NCI-H748 treated with DMSO at 0.1 percent for 48 hours (cell line): ENCODE measurements around the gene DPYD.
A peak's percentile ranks its signal among the peaks of the same experiment; 100 is the strongest.

Experiments used
- DNase-seq: peaks from one replicate; lab custom pipeline; 2025; lab: John Stamatoyannopoulos, UW

DPYD gene

DNA sequence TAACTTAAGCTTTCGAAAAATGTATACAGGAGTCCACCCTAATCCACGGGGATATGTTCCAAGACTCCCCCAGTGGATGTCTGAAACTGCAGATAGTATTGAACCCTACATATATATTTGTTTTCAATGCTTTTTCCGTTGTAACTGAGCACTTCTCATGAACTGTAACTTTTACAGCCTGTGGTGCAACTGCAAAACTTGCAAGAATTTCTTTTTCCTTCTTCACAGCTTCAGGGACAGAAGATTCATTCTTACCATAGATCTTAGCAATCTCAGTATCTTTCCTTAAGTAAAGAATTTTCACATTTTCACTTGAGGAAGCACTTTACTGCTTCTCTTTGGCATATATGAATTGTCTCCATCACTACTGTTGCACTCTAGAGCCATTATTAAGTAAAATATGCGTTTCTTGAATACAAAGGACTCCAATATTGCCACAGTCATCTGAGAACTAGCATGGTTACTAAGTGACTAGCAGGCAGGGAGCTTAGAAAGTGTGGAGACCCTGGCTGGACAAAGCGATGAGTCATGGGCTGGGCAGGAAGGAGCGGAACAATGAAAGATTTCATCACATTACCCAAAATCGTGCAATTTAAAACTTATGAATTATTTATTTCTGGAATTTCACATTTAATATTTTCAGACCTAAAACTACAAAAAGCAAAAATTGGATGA is 14.1 kb downstream of the DPYD start:
- no peak for DNase-seq

DNA sequence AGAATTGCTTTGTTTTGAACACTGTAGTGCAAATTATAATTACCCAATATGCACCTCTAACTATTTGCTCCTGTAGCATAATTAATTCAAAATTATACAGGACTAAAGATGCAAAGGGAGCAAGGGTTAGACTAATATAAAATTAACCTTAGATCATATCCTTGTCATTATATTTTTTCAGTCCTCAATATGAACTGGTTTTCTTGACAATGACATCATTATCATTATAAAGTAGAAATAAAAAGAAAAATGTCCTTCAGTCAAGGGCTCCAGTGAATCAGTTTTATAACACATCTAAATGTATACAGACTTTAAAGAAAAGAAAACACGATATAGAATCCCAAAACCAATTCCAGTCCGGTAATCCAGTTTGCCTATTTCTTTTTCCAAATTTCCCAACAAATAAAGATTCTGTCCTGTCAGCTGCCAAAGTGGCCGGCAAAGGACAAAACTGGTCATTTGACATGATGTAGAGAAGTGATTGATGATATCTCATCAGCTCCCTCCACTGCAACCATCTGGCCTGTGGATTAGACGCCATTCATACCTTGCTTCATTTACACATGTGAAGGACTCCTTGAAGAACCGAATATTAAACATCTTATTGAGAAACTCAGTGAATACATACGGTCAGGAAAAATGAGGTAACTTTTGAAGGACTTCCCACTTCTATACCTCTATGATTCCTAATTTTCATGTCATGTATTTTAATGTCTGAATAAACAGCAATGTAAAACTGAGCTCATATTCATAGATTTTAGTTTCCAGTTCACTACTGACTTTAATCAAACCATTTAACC is 15.5 kb downstream of the DPYD start:
- DNase-seq, result no peak

DNA sequence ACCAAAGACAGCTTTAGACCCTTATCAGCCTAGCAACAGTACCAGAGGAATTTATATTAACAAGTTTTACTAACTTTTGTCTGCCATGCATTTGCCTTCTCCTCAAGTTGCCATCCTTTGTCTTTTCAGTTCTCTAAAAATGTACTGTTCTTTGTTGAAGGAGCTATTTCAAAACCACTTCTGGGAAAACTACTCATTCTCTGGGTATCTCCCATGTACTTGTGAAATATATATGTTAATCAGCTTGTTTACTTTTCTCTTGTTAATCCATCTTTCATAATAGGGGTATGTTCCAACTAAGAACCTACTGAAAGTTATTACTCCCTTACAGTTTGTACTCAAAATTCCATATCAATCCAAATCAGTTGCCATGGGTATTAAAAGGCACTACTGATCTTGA is 16.3 kb downstream of the DPYD start:
- no peak for DNase-seq

DNA sequence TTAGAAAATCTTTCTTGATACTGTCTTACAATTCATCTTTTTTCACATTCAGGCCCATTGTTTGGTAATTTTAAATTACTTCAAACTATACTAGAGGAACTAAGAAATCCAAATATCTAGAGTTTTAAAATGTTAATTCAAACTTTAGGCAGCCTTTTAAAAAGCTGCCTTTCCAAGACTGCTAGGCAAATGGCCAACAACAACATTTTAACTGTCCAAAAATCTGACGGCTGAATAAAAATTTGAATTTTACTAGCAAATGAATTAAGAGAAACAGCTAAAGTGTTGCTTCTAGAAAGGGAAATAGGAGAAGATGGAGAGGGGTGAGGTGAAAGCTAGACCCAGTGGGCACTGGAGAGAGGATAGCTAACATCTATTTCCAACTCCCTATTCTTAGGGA is 17.2 kb downstream of the DPYD start:
- DNase-seq, result no peak

DNA sequence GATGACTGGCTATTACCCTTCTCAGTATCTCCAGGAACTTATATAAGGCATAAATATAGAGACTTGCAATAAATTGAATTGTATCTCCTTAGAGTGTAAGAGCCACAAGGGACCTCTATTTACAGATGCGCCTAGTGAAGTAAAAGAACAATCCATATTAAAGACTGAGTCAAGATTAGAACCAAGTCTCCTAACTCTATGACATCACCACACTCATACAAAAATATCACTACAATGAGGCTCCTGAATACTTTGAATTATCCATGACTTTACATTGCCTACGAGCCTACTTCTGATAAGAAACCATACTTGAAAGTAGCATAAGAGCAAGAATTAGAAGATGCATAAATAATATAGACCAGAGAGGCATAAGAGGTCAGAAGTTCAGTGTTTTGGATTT is 18.8 kb downstream of the DPYD start:
- no peak for DNase-seq

DNA sequence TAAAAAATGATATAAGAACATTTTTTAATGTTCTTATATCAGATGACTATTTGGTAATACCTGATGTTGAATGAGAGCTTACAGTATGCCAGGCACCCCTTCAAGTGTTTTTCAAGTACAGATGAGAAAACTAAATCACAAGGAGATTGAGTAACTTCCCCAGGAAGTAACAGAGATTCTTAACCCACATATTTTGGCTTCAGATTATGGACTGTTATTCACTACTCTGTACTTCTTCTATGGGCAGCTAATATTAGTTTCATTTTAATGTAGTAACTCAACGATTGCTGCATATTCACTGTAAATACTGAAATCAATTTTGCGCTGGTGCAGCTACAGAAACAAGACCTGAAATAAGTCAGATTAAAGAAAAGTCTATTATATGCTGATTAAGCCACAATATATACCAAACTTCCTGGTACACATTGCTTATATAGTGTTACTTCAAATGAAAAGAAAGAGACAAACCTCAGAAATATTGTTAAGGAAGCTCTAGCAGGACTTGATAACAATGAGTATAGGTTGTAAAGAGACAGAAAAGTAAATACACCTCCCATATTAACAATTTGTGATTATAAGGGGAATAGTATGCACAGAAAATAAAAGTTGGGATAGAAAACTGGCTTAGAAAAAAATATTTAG is 19.7 kb downstream of the DPYD start:
- DNase-seq, result no peak

DNA sequence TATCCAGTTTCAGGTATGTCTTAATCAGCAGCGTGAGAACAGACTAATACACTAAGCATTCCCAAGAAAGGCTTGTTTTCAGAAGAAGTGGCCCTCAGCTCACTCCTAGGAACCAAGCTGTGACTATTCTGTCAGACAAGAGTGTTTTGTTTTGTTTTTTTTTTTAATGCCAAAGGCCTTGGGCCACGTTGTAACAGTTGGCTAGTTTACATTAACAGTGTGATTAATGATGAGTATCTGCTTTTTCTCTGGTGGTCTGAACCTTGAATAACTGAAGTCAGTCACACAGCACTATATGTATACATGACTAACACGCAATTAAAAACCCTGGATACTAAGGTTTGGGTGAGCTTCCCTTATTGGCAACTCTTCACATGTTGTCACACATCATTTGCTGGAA is 21.9 kb downstream of the DPYD start:
- no peak for DNase-seq

DNA sequence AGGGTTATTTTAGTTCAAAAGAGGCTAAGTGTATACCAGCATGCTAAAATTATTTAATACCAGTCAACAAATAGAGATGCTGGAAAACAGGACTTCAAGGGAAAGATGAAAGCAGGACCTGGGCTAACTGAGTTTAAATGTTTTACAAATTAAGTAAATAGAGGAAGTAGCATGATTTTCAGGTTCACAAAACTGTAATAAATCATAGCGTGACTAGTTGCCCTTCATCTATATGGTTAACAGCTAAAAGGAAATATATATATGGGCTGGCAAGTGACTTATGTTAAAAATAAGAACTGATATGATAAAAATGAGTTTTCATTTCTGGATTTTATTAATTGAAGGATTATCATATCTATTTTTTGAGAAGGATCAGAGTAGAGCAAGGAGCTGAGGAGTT is 25.6 kb downstream of the DPYD start:
- DNase-seq, result no peak

DNA sequence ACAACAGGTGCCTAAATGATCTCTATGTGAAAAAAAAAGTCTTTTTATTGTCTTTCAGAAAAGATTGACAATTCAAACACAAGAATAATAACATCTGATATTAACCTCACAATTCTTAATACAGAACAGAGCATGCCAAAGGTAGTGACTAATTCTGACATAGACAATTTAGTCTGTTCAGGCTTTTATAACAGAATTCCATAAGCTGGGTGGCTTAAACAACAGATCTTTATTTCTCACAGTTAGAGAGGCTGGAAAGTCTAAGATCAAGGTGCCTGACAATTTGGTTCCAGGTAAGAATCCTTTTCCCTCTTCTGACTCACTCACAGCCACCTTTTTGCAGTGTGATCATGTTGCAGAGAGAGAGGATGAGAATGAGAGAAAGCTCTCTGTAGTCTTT is 27.0 kb downstream of the DPYD start:
- no peak for DNase-seq

DNA sequence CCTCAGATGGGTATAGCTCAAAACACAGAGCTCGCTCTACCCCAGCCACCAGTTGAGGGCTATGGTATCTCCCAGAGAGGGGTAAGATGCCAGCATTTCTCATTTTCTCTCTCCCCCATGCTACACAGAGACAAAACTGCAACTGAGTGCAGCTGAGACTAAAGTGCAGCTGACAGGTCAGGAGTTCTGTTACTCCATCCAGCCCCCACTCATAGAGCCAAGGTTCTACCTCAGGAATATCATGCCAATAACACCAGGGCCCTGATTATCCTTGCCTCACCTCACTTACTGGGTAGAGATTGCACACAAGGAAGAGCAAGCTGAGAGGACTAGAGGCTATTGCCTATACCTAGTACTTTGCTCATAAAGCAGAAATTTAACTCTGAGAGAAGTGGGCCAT is 34.6 kb downstream of the DPYD start:
- DNase-seq, result no peak

DNA sequence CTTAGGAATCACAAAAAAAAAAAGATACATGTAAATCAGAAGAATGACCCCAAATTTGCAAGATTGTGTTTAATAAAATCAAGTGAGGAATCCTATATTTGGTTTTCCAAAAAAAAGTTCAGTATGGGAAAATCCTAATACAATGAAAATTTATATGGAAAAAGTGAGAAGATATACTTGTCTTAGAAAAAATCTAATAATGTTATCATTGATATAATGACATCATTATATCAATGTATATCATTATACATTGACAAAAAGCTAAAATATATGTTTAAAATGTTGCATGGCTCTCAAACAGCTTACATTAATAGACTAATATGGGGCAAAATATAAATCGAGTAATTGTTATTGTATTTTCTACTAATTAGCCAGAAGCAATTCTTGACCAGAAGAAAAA is 37.0 kb downstream of the DPYD start:
- no peak for DNase-seq

DNA sequence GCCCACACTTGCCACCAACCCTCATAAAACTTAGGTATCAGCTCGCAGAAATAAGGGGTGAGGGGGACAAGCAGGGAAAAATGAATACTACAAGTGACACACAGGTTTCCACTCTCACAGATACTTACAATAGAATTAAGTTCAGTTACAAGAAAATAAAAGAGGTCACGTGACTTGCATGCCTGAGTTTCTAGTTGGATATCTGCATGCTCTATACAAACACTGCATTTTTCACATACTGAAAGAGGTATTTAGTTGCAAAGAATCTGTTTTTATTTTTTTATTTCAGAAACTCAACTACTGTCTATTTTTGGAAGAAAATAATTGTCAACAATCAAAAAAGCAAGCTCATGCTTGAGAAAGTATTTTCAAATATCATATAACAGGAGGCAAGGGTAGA is 43.5 kb downstream of the DPYD start:
- no peak for DNase-seq

DNA sequence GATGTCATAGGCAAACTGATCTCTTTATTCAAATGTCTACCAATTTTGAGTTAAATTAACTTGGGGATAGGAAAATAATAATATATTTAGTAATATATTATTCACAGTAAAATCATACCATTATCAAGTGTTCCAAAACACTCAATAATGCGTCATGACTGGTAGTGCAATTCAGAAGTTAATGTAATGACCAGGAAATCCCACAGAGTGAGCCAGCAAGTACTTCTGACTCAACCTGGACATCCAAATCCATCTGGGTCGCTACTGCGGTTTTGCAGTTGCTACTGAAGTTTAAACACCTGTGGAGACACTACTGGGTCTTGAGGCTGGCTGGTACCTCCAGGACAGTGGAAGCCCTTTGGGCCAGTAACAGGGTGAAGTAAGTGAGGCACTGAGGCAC is 44.8 kb downstream of the DPYD start:
- DNase-seq, result no peak

DNA sequence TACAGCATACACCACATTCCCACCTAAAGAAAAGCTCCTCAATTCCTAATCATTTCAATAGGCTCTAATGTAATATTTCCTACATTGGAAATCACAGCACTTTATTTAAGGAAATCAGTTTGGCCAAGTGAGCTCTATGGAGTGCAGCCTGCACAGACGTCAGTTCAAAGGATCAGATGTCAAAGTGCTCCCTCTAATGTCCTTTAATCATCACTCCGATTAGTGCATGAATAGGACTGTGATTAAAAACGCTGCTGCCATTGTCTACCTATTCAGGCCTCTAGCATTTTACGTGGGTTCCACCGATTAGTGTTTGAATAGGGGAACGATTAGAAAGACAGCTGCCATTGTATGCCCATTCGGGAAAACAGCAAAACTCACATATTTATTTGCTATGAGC is 50.2 kb downstream of the DPYD start:
- DNase-seq, result peak; percentile 89

DNA sequence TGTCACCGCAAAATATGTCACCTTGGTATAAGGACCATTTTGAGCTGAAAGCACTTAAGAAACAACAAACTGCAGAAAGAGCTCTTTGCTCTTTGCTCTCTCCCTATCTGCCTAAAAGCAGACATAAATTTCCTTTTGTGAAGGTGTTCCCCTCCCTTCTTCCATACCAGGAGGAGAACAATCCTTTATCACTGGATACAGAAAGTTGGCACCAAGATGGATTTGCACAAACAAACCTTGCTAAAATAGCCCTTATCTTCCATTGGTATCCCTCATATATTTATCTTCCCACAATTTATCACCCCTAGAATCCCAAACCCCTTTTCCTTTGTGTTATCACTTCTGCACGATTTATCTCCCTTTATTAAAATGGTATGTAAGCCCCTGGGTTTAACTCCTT is 51.4 kb downstream of the DPYD start:
- no peak for DNase-seq

DNA sequence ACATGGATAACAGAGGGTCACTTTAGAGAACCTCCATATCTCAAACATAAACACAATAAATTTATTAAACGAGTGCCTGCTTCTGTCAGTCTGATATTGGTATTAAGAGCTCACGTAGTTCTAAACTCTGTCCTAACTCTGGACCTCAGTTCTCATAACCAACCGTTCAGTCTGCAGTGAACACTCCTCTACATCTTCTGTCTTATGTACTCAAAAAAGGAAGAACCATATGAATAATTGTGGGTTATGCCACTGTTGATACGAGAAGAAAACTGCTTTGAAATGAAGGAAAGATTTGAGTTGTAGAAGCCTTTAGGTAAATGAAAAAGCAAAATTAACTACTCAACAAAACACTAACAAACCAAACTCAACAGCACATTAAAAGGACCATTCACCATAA is 53.7 kb downstream of the DPYD start:
- no peak for DNase-seq

DNA sequence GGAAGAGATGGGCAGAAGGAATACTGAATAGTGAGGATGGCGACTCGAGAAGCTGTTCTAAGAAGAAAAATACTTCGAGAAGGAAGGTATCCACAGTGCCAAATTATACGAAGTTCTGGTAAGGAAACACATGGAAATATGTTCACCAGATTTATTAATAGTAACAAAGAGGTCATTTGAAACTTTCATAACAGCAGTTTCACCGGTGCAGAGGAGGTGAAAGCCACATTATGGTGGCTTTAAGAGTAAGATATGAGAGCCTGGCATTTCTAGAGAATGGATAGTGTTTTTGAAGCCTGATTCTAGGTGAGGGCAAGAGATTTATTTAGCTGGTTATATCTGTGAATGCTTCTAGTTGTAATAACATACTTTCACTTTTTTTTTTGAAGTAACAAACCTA is 56.2 kb downstream of the DPYD start:
- DNase-seq, result no peak

DNA sequence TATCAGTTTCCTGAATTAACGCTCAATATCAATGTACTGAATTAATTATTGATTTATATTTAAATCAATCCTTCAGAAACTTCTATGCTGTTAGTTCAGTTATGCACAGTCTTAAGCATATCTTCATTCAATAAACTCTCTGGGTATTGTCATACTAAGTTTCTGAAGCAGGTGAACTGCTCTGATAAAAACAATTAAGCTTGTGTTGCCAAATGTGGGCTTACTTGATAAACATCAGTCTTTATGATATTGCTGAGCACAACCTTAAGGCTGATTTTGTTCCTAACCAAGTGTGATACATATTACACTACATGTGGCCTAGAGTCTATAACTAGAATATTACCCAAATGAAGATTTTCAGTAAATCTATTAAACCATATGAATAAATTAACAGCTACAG is 67.6 kb downstream of the DPYD start:
- DNase-seq, result no peak

DNA sequence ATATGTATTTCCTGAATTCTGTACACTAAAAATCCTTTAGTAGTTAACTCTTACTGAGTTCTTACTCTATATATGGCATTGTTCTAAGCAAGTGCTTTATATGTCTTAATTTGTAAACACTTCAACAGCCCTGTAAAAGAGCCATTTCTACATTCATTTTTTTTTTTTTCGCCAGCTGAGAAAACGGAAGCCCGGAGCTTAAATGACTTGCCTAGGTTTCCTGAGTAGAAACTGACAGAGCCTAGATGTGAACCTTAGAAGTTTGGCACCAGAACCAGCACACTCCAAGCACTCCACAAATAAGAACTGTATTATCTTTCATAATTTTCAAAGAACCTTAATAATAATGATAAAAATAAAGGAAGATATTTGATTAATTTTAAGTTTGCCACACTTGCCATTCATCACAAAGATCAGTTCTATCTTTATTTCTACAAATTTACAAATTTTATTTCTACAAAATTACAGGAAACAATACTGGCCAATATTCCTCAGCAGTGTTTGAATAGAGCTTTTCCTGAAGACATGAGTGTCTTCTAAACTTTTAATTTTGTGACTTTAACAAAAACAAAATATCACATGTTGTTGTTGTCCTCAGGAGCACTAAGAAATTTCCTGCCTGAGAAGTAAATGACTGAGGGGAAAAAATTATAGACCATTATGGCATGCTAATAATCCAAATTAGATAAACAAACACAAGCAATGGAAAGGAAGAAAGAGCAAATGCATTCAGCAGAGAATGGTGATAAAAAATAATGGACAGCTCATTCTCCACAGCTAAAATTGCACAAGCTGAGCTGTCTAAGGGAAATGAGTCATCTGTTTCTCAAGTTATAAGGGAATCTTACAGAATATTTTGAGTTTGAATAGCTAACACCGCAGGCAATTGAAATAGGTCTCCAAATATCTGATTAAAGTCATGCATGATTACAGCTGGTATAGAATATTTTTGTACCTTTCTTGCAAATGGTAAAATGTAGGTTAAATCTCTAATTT is 71.2 kb downstream of the DPYD start:
- peak; percentile 37 for DNase-seq

DNA sequence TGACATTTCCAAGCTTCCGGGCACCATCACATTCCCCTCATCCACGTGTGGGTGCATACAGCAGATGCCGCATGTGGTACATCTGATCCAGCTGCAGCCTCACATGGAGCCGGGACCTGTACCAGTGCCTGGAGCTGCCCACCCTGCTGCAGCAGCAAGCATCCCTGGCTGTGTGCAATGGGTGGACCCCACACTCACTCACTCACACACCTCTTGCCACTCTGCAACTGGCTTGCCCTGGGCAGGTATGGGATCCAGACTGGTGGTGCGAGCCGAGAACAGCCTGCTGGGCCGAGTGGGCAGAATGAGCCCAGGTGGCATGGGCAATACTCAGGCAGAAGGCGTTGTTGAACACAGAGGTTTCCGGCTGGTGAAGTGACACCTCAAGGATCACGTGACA is 75.0 kb downstream of the DPYD start:
- no peak for DNase-seq

DNA sequence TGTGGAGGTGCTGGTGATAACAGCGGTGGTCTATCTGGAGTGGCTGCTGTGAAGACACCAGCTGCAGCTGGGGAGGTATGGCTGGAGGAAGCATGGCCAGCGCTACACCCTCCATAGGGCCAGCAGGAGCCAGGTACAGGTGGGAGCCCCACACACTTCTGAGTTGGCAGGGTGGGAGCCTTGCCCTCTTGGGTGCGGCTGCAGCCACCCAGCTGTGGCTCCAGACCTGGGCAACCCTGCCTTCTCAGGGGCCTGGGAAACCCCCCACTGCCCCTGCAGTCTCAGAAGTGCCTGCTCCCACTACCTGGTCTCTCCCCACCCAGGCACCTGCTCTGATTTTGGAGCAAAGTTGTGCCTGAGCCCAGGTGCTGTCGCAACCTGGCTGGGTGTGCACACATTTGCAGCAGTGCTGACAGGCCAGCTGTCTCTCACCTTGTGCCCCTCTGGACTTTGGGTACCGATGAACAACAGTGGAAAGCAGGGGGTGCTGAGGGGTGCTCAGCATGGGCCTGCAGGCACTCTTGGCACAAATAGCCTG is 76.2 kb downstream of the DPYD start:
- DNase-seq, result no peak

DNA sequence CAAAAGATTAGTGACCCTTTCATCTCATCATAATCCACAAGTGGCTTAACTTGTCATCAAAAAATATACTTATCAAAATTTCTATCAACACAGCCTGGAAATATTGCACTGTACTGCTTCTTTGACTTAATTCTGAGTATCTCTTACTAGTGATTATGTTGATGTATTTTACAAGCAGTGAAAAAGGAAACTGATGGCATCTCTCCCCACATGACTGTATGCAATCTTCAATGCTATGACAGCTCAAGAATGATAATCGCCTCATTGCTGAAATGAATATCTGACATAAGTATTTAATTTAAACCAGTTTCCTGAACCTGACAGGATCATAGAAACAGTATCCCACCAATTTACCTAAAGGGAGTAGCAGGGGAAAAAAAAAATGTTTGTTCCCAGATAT is 79.5 kb downstream of the DPYD start:
- DNase-seq, result no peak
